ENCODE results near the gene FMNL2.
A peak's percentile ranks its signal among the peaks of the same experiment; 100 is the strongest.

FMNL2 gene

DNA sequence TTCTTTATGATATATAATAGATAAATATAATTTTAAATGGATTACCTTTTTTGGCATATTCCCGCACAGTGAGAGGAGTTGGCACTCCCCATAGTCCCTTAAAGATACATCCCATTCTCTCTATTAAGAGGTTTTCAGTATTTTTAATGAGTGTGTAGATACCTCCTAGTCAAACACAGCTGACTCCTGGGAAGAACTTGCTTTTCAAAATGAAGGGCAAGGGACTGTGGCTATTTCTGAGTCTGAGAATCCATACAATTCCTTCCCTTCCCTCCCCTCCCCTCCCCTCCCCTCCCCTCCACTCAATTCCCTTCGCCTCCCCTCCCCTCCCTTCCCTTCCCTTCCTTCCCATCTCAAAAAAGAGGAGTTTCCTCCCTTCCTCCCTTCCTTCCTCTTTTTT, 288.8 kb downstream of the FMNL2 start:
- DNase-seq: no peak

DNA sequence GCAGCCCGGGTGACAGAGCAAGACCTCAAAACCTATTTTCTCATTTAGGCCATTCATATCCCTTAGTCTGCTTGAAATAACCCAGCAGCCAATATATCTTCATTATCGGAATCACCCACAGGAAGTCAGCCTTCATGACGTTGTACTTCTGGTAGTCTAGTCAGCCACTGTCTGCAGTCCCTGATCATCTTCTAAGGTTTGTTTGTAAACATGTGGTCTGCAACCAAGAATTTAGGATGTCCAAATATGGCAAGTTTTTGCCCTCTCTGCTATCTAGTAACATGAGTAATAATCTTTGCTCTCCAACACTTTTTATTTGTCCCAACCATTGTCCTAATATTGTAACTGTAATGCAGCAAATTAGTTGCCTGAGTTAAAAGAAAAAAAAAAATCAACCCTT, 289.8 kb downstream of the FMNL2 start:
- DNase-seq: no peak

DNA sequence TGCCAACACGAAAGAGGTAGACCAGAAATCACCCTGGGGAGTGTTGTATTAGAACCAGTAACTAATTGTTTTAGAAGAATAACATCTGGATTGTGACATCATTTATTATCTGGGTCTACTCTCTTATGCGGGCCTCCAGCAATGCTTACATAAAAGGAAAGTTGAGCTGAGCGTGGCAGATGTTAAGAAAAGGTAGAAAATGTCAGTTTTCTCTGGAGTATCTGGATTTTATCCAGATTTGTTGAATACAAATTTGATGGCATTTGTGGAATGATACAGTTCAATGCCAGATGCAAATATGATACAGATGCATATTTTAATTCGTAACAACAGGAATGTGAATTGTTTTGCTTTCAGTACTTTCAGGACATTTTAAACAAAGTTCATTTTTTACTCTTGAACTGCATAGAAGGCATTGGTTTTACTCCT, 292.0 kb downstream of the FMNL2 start:
- DNase-seq: no peak

DNA sequence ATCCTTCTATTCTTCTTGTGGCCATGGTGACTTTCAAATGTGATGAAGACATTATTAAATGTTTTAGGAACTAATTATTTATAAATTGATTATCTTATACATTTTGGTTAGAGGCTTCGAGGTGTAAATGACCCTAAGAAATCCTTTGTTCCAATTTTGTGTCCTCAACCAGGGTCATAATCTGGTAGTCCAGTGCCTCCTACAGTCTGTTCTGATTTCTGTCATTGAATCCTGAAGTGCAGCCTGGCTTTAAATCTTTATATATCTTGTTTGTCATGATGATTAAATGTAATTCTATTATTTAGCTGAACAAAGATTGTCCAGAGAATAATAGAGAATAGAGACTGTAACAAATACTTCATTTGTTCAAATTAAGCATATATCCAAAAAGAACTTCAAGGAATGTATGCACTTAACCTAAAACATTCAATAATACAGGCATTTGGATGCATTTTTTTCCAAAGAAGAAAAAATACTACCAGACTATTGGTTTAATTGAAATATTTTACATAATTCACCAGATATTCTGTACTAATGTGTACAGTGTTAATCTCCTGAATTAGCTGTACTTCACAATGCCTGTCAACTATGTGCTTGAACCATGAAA, 292.5 kb downstream of the FMNL2 start:
- DNase-seq: no peak

DNA sequence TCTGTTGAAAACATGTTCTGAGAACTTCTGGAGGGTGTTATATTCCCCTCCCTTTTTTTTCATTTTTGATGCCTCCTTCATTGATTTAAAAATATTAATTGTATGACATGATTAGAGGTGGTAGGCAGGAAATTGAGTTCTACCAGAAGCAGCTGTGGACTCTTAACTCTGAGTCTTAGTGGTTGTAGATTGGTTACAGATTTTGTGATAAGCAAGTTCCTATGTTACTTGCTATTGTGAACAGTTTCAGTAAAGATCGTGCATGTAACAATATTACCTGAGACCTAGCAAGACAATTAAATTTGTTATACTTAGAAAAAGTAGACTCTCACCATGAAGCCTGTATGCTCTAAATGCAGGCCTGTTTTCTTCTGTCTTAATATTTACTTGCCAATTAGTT, 294.2 kb downstream of the FMNL2 start:
- DNase-seq: no peak

DNA sequence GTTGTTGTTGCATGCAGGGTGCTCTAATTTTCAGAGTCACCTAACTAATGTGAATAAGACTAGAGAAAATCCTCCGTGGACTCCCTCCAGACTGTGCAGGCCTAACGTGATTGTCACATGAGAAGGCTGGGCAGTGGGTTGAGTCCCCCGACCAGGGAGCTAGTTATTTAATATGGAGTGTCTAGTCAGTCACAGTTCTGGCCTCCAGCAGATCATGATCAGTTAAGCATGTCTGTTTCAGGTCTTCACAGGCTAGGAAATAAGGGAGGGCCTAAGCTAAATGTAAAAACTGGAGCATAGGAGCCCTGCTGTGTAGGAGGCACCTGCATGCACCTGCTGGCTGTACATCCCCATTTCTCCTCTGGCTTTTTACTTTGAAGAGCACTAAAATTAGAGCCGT, 295.5 kb downstream of the FMNL2 start:
- peak; percentile 6 for DNase-seq

DNA sequence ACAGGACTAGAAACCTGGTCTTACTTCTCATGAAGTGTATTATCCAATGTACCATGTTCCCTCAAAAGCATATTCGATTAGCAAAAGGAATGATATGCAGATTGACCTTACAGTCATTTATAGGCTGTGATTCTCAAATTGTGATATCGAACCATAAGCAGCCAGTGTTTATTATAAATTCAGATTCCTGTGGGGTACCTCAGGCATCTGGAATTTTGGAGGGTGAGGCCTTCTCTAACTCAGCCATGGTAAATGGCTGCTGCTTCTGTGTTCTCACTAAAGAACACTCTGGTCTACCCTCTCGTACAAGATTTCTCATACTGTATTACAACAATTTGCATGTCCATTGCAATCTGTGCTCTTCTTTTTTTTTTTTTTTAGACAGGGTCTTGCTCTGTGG, 297.8 kb downstream of the FMNL2 start:
- no peak for DNase-seq

DNA sequence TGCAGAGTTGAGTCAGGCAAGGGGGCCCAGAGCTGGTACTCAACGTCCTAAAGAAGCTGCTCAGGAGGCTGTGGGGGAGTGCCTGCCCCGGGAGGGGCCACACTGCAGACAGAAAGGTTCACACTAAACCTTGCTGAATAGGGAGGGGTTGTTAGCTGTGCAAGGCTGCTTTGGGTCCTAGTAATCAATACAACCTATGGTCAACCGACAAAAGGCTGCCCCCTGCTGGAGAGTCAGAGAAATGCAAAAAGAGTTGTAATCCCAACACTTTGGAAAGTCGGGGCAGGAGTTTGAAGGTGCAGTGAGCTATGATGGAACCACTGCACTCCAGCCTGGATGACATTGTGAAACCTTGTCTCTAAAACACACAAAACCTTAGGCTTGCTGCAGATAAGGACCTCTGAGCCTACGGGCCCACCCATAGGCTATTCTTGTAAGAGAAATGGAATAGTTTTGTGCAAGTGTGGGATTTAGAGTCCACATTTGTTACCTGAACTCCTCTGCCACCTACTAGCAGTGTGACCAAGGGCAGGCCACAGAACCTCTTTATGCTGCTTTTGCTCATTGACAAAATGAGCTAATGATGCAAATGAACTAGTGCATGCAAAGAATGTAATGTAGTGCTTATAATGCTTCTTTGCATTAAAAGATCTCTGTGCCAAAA, 300.8 kb downstream of the FMNL2 start:
- DNase-seq: peak; percentile 50

DNA sequence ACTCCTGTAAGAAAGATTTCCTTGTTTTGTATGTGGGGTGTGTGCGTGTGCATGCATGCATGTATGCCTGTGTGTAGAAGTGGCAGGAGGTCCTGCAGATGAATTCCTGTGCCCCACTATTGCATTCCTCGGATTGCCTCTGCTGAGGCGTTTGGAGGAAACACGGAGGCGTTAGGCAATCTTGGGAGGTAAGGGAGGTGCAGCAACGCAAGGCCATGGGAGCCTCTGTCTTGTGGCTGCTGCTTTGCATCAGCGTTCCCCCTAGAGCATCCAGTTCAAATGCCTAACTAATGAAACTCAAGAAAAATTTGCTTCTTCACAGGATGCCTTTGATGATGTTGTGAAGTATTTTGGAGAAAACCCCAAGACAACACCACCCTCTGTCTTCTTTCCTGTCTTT, 302.3 kb downstream of the FMNL2 start:
- DNase-seq: no peak

DNA sequence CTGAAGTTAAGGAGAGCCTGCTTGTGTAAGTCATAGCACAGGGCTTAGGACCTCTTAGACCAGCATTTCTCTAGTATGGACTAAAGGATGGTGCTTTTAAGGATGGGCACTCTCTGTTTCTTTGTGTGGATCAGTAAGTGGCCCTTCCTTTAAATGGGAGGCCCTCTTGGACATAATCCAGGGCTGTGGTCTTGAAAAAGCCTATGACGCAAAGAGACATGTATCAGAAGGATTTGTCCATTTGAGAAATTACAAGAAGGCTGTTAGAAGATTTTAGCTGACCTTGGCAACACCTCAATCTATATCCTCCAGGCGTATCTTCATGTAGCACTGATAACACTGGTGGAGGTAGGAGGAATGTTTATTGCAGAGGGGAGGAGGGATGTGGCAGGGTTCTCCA, 303.1 kb downstream of the FMNL2 start:
- DNase-seq: no peak

DNA sequence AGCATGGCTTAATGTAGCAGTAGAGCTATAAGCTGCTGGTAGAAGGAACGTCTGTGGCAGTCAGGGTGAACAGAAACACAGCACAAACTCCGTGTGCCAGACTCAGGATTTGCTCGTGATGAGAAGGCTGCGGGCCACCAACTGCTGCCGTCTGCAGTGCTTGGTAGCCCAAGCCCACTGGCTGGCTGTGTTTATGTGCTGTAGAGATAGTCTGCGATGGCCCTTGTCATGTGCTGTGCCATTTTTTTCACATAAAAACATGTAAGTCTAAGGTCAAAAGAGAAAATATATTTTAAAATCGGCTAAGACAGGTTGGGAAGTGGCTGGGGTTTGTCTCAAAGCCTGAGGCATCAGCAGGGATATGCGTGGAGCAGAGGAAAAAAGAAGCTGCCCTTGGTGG, 303.6 kb downstream of the FMNL2 start:
- DNase-seq: no peak

DNA sequence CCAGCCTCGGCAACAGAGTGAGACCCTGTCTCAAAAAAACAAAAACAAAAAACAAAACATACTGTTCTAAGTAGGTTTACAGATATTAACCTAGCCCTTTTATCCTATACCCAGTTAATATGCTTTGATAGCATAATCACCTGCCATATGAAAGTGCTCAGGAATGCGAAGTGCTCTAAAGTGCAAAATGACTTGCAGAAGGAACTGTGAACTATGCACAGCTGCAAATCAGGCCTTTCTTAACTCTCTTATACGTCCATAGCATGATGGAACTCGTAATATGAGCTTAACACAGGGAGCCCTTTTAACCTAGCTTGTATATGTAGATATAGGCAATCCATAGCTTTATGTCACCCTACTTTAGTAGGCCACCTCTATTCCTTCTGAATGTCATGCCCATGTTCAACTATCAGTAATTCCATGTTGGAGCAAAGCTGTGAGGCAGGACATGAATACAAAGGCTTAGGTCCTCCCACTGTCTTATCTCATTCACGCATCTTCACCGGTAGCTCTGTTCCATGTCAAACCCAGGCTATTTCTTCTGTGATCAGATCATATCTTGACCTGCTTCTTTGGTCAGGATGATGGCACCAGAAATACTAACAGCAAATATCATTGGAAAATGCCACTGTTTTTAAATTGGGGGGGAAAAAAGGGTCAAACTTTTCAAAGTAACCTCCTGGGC, 309.4 kb downstream of the FMNL2 start:
- DNase-seq: no peak

DNA sequence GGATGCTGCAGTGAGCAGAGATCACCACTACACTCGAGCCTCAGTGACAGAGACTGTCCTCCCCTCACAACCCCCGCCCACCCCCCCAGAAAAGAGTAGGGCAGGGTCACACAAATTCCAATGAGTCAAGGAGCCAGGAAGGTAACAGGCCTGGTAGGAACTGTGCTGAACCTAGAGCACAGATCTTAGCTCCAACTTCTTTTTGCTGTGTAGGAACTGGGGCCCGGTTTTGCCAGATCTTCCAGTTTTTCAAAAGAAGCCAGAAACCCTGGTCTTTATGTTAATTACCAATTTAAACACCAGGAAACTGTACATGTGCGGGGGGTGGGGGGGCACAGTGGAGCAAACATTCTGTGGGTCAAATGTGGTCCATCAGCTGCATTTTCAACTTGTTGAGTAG, 311.3 kb downstream of the FMNL2 start:
- DNase-seq: no peak

DNA sequence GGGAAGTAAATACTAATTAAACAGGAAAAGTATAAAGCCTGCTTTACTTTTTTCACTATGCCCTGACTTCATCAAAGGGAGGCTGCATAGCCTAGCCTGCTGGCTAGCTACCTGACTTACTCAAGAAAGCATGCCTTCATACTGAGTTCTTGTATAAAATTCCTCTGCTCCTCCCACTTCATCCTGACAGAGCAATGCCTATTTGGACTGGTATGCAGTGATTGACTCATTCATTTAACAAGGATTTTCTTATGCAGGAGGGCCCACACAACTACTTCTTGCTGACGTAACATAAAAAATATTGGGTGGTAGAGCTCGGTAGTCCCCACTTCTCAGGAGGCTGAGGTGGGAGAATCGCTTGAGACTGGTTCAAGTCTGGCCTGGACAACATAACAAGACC, 311.8 kb downstream of the FMNL2 start:
- DNase-seq: no peak

DNA sequence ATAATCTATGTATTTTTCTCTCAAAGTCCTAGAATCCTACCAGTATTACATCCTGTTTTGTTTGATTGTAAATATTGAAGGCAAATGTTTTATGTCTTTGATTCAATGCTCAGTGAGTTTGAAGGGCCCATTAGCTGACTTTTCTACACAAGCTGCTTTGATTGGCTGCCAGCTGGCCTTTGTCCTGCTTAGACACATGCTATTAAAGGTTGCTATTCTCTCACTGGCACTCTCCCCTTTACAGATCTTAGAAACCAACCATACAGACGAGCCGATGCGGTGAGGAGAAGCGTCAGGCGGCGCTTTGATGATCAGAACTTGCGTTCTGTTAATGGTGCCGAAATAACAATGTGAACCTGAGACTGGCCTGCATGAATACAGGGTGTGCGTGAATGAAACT, 312.6 kb downstream of the FMNL2 start:
- DNase-seq: peak; percentile 43

DNA sequence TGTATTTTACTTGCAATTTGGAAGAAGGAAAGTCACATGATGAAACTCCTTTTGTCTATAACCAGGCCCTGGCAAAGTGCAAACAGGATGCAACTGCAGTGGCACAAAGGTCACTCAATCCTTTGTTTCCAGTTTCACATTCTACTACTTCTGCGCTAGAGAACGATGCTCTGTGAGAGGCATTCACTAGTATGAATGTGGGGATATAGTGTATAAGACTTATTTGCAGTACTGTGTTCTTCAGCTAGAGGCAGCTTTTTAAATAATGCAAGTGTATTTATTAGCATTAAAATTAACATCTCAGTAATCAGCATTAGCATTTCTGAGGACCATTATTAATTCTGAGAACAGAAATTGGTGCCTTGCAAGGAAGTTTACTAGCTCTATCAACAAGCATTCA, 313.4 kb downstream of the FMNL2 start:
- DNase-seq: peak; percentile 1

DNA sequence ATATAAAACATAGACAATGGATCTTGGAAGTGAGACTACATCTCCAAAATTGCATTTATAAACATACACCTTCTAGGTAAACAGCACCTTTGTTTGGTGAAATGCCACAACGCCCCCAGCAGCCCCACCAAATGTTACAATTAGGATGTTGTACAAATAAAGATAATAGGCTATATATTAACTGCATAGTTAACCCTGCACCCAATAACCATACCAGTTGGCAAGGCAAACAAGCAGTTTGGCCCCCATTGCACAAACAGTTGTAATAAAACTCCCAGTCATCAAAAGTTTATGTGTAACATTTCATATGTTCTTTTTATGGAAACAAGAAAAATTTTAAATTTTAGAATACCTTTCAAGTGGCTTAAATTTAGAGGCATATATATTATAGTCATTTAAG, 315.0 kb downstream of the FMNL2 start:
- DNase-seq: peak; percentile 36

DNA sequence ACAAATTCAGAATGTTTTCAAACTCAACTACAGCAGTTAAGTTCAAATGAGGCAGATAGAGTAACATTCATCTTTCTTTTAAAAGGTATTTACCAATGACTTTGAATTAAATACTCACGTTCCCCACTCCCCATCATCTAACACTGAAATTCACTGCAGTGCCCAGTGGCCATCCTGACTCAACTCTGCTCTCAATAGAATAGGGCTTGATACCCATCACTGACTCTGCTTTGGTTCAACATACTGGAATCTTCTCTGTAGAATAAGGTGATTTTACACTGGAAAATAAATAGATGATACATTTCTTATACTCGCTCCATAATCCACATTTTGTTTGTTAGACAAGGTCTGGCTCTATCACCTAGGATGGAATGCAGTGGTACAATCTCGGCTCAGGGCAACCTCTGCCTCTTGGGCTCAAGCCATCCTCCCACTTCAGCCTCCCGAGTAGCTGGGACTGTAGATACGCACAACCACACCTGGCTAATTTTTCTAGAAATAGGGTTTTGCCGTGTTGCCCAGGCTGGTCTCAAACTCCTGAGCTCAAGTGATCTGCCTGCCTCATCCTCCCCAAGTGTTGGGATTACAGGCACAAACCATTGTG, 315.9 kb downstream of the FMNL2 start:
- peak; percentile 0 for DNase-seq

DNA sequence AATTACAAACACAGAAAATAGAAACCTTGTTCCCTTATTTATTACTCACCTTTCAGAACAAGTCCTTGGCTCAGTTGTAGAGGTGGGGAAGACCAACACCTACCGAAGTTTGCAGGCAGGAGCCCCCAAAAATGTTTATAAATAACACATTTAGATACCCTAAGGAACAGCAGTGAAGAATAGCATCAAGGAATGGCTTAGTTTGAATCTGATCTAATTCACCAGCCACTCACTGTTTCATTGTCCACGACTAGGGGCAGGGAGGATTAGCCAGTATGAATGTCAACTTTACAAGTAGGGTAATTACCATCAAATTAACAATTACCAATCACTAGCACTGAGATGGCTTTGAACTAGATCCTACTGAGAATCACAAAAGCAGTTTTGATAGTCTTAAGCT, 316.9 kb downstream of the FMNL2 start:
- DNase-seq: peak; percentile 21

DNA sequence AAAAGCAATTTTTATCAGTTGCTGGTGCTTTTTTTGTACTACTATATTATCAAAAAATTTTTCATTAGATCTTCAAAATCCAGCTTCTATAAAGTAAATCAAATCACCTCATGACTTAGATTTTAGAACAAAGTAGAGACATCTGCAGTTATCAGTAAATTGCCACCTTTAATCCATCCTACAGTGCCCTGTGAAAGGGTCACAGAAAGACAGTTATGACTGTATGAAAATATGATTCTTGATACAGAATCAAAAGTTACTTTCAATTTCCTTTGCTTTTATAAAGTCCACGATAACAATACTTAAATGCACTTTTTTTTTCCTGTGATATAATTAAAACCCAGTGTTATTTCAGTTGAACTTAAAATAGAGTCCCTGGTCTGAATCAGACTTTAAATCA, 320.9 kb downstream of the FMNL2 start:
- no peak for DNase-seq

DNA sequence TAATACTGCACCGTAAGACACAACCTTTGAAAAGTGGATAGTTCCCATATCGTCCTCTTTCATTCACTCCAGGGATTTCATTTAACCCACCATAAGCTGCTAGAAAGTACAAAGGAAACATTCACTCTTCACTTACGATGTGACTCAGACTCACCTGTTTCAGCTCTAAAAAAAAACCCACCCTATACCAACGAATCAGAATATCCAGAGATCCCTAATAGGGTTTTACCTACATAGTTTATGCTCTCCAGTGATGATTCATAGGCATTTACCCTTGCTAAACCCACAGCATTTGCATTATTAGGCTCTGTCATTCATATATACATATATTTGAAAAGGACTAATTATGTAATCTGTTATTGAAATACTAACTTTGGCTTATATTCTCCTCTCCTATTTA, 322.1 kb downstream of the FMNL2 start:
- no peak for DNase-seq

DNA sequence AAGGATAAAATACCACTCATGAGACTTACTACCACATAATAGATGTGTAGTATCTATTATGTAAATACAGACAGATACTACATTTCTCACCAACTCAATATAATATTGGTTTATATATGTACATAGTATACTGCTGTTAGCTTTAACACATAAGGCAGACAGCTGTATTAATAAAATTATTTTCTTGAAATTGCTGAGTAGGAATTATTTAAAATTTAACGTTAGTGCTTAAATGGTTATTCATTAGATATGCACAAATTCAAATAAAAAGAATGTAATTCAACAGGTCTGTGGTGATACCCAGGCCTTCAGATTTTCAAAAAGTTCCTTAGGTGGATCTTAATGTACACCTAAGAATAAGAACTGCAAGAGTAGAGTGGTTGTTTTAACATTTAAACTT, 323.2 kb downstream of the FMNL2 start:
- DNase-seq: no peak

DNA sequence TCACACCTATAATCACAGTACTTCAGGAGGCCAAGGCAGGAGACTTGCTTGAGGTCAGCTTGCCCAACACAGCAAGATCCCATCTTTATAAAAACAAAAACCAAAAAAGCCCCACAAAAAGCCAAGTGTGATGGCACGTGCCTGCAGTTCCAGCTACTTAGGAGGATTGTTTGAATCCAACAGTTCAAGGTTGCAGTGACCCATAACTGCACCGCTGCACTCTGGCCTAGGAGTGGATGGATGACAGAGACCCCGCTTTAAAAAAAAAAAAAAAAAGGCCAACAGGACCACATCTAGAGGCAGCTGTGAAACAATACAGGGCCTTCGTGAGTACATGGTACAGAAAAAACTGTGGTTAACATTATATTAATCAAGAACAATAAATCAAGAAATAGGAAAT, 326.1 kb downstream of the FMNL2 start:
- no peak for DNase-seq

DNA sequence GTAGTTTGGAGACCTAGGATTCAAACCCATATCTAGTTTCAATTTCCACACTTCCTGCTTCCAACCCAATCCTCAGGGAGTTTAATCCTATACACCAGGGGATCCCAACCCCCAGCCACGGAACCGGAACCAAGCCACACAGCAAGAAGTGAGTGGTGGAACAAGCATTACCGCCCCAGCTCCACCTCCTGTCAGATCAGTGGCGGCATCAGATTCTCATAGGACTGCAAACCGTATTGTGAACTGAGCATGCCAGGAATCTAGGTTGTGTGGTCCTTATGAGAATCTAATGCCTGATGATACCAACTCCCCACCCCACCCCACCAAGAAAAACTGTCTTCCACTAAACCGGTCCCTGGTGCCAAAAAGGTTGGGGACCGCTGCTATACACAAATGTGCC, 329.8 kb downstream of the FMNL2 start:
- DNase-seq: no peak
